HG02852 (cell line): ENCODE measurements around the gene CWC27.
"Not testable (repeated sequence)": the region's sequence is repeated elsewhere in the genome, so short reads cannot be mapped to it uniquely, and the experiment has no call there.

ENCODE experiments used
- ATAC-seq: cut with Tn5 transposase; IDR thresholded peaks from one replicate; pipeline ENCODE4 v1.9.1; 2021; ENCODE audit warnings: mild to moderate bottlenecking, moderate library complexity; ENCODE audit not compliant: unreplicated experiment

Gene CWC27

DNA sequence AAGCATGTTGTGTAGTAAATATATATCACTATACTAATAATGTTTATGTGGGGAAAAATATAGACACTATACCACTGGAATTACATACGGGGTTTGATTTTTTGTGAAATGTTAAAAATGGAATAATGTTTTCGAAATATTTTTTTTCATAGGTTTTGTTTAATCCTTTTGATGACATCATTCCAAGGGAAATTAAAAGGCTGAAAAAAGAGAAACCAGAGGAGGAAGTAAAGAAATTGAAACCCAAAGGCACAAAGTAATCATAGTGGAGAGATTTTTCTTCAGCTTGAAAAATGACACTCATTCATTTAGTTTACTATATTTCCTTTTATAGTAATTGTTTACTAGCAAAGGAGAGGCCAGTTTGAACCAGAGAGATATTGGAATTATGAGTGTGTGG is 17.6 kb downstream of the CWC27 start:
- ATAC-seq: no peak

DNA sequence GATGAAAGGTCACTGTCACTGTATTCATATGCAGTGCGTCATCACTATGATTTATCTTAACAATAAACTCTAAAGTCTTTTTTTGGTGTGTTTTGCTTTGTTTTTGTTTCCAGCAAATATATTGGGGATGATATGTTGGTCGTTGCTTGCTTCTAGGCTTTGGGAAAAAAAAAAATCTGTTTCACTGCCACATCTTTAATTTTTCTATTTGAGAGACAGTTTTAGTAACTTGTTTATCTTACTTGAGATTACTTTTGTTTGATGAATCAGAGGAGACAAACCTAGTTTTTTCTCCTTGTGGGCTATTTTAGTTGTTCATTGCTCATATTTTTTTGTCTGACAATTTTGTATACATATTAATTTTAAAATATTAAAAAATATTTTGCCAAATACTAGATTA is 19.4 kb downstream of the CWC27 start:
- no peak for ATAC-seq

DNA sequence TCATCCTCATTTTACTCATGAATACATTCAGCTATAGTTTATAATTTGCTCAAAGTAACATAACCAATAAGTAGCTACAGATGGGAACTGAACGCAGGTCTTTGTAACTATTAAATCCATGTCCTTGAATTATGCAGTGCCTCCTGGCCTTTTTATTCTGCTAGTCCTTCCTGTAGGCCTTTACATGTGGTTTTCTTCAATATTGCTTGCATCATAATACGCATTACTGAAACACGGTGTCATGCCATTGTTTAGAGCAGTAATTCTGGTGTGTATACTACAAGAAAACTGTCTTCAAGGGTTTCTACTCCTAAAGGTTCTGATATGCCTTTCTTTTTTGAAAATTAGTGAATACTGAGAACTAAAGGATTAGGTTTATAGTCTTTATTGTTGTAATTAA is 20.7 kb downstream of the CWC27 start:
- no peak for ATAC-seq

GRCh38 chr5:64790210-64790609 is 21.5 kb downstream of the CWC27 start:
- no peak for ATAC-seq

- no peak for ATAC-seq
Observed at GRCh38 chr5:64792469-64792868, 23.7 kb downstream of the CWC27 start.

DNA sequence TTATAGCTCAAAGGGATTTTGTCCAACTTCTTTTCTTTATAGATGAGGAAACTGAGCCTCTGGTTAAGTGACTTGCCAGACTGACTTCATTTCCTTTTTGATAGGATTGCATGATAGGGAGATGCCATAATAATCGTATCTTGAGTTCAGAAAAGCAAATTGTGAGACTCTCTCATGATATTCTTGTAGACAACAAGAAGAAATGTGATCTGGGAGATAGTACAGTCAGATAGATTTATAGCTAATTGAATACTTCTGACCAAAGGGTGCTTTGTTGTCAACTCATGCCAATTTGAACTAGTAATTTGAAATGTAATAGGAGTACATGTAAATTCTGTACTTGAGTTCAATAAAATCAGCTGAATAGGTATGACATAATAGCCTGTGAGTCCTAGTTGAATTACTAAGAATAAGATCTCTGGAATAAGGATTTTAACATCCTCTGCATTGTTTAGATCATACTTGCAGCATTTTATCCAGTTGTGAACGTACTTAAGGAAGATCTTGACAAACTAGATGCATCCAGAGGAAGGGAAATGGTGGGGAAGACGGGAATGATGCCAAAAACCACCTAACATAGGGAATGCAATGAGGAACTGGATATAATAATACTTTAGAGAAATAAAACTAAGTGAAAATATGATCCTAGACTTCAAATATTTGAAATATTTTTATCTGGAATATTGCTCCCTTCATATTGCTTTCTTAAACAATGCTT is 25.5 kb downstream of the CWC27 start:
- no peak for ATAC-seq

- ATAC-seq: no peak
Observed at GRCh38 chr5:64796301-64796700, 27.6 kb downstream of the CWC27 start.

DNA sequence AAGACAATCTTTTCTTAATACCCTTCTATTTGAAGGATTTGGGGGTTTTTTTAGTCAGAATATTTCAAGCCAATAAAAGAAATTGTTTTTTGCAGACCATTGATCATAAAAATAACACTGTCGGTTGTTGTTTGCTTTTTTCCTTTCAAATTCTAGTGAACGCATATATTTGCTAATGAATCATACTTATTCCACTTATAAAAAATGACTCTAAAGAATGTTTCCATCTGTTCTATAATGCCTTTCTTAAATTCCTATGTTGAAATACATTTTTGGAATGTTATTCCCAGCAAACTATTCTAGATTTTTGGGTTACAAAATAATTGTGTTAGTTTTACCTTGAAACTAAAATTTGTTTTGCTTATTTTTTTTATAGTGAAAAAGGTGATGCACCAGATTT is 32.2 kb downstream of the CWC27 start:
- ATAC-seq: no peak

- ATAC-seq: no peak
Observed at GRCh38 chr5:64806537-64806936, 37.8 kb downstream of the CWC27 start.

DNA sequence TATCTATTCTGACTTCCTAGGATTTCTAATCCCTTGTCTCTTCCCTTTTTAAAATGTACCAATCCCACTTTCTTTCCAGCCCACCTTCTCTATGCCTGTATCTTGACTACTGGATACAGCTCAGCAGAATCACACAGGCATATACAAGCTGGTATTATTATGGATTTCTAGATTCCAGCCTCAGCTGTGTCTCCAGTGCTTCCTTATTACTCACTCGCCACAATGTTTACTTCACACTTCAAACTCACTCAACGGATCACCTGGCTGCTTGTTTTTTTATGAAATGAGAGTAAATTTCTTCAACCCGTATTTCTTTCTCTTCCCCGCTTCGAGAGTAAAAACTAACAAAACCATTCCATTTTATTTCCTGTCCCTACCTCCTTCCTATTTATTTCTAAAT is 38.8 kb downstream of the CWC27 start:
- no peak for ATAC-seq

GRCh38 chr5:64811050-64811640 is 42.4 kb downstream of the CWC27 start:
- ATAC-seq: peak; percentile 32

DNA sequence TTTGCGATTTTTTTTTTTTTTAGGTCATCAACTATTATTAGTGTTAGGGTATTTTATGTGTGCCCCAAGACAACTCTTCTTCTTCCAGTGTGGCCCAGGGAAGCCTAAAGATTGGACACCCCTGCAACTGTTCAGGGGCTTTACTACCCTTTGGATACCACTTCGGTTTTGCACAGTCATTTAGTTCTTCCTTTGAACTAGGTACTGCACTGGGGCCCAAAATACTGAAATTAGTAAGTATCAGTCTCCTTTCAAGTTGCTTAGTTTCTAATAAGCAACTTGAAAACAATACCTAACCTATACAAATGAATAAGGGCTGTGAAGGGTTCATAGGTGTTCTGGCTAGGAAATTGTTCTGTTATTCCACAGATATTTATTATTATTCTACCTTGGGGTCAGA is 45.3 kb downstream of the CWC27 start:
- ATAC-seq: peak; percentile 96

DNA sequence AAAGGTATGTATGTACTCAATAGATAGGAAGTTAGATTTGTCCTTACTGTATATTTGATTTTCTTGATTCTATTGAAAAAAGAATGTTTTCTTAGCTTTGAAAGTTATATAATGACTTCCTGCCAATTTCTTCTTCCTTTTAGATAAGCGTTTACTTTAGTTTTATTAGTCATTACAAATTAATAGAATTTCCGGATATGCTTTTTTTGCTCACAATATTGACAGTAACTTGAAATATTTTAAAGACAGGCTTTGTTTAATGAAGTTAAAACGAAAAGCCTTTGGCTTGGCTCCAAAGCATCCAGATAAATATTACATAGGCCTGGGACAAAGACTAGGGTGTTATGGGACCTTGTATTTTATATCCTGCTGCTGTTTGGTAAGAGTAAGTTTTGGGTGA is 49.5 kb downstream of the CWC27 start:
- ATAC-seq: no peak

- ATAC-seq: not testable (repeated sequence)
Observed at GRCh38 chr5:64819345-64819744, 50.6 kb downstream of the CWC27 start.

DNA sequence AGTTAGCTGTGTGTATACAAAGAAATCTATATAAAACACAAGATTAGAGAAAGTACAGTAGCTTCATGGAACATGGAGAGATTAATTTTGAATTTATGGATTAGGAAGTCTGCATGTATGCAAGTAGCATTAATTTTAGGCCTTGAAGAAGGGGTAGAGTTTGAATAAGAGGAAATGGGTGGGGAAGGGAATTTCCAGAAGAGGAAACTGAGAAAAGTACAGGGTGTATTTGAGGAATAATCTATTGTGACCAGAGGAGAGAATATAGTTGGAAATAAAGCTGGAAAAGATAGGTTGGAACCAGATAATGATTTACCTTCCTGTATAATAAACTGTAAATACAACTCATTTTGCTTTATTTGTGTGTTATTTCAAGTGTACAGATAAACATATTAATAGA is 53.6 kb downstream of the CWC27 start:
- ATAC-seq: no peak

DNA sequence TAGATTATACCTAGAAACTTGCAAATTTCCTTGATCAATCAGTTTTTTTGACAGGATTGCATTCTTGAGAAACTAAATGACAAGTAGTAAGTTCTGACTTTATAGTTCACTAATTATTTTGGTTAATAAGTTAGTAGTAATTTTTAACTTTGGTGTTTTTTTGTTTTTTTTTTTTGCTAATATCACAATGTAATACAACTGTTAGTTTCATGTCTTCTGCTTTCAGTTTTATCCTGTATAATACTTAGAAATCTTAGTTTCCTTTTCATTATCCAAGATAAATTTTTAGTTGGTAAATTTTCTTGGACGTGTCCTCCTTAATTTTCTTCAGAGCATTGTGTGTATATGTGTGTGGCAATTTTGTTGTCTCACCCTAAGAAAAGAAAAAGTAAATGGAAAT is 57.8 kb downstream of the CWC27 start:
- ATAC-seq: no peak

- ATAC-seq: no peak
Observed at GRCh38 chr5:64827703-64828102, 59.0 kb downstream of the CWC27 start.

DNA sequence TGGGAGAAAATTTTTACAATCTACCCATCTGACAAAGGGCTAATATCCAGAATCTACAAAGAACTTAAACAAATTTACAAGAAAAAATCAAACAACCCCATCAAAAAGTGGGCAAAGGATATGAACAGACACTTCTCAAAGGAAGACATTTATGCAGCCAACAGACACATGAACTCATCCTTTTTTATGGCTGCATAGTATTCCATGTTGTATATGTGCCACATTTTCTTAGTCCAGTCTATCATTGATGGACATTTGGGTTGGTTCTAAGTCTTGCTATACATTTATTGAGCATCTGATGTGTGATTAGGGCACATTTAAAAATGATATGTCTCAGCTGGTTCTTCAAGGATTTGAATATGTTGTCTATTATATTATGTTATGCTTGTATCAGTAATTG is 61.9 kb downstream of the CWC27 start:
- ATAC-seq: not testable (repeated sequence)

DNA sequence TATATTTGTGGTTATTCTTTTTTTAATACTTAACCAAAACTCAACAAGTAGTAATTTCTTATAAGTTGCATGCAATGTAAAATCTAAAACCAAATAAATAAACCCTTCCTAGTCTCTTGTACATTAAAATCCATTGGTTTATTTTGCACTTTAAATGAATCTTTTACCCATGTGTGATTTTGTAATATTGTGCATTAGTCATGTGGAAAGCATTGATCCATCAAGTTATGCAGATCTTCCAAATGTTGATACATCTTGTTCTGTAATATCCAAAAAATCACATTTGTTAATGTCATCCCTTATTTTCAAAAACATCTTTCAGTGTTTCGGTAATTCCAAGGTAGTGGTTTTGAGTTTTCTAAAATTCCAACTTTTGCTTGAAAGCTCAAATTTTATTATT is 63.3 kb downstream of the CWC27 start:
- ATAC-seq: no peak

- no peak for ATAC-seq
Observed at GRCh38 chr5:64834037-64834436, 65.3 kb downstream of the CWC27 start.

GRCh38 chr5:64834611-64835010 is 65.9 kb downstream of the CWC27 start:
- ATAC-seq: no peak

DNA sequence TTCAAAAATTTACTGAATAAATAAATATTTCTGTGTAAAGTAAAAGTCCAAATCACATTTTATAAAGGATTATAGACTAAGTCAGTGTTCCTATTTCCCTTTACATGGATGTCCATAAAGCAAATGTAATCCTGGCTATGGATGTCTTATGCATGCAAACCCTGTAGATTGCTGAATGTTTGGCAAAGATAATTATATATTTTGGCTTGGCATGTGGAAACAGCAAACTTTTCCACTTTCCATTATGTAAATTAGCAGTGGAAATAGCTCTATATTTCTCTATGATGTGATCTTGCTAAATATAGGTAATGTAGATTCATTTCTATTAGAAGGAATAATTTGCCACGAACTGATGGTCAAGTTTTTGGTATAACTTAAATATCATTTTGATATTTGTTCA is 66.5 kb downstream of the CWC27 start:
- no peak for ATAC-seq

DNA sequence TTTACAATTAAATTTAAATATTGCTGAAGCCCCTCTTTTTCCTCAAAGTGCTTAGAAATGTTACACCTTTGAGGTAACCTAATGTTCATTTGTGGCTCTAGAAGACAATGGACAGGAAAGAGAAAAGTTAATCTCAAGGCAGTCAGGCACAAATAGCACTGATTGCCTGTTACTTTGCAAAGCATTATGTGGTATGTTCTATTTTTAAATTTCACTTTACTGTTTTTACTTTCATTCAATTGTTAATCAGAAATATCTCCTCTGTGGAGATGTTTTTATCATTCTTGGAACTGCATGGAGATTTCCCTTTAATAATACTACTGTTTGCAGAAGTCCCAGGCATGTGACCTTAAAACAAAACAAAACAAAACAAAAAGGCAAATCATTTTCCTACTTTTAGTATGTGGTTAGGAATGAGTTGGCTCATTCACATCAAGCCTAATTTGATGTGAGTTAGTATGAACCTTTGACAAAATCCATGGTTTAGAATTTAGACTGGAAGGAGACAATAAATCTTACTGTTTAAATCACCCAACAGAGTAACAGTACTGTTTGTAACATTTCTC is 67.5 kb downstream of the CWC27 start:
- no peak for ATAC-seq
